ENCODE results near the gene HIP1. TPM values are rescaled to one million over a fixed set of nuclear protein-coding genes. Genes with fewer than 3 reads are reported as not detected.
A peak's percentile ranks its signal among the peaks of the same experiment; 100 is the strongest.

Gene HIP1
- total RNA-seq, 1 donor from 2014 or later: 17.7 TPM

- TF ChIP-seq POLR2AphosphoS5 (IDR thresholded peaks at IDR 0.05; ENCODE audit: insufficient read depth in 1 of 2, low read depth in 1 of 2) (no peak), CTCF (IDR thresholded peaks at IDR 0.05) (no peak), POLR2A (IDR thresholded peaks at IDR 0.05) (no peak)
- no peak overlapping the region for H3K4me3 ChIP-seq
- intact Hi-C loops (cut with DNase I): no loop called here
- no peak for DNase-seq (ENCODE audit: extremely low spot score in 2 of 2)
- H3K9me3 ChIP-seq: no peaks in the 10 kb centered on the region
- H3K36me3 ChIP-seq: no peaks in the 10 kb centered on the region
- no peaks in the 10 kb centered on the region for H3K27me3 ChIP-seq
- H3K4me1 ChIP-seq: peaks cover 21% of the 10 kb centered on the region
- no peak overlapping the region for H3K27ac ChIP-seq
Measured at GRCh38 chr7:75740846-75741497, 2.2 kb upstream of the HIP1 start.

DNA sequence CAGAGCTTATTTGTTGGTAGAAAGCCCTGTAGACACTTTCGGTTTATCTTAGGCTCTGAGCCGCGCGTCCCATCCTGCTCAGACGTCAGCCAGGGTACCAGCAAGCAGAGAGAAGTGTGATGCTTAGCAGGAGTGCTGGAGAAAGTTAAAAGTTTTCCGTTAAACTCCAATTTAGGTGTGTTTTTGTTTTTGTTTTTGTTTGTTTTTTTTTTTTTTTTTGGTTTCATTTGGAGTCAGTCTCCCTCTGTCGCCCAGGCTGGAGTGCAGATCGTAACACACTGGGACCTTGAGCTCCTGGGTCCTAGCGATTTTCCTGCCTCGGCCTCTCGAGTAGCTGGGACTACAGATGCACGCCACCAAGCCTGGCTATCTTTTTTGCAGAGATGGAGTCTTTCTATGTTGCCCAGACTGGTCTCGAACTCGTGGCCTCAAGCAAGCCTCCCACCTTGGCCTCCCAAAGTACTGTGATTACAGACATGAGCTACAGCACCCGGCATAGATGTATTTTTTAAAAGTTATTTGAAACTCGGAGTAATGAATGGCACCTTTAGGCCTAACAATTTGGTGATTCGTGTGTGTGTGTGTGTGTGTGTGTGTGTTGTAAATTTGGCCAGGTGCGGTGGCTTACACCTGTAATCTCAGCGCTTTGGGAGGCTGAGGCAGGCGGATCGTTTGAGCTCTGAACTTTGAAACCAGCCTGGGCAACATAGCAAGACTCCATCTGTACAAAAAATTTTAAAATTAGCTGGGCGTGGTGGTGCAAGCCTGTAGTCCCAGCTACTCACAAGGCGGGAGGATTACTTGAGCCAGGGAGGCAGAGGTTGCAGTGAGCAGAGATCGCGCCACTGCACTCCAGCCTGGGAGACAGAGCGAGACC, 1.3 kb upstream of the HIP1 start:
- peaks cover 21% of the 10 kb centered on the region for H3K4me1 ChIP-seq
- no peaks in the 10 kb centered on the region for H3K36me3 ChIP-seq
- peak overlapping the region; percentile 91 to 99 for H3K4me3 ChIP-seq
- intact Hi-C loops (cut with DNase I): no loop called here
- DNase-seq (ENCODE audit: extremely low spot score in 2 of 2): no peak
- no peak for TF ChIP-seq CTCF (IDR thresholded peaks at IDR 0.05)
- TF ChIP-seq POLR2AphosphoS5 (IDR thresholded peaks at IDR 0.05; ENCODE audit: insufficient read depth in 1 of 2, low read depth in 1 of 2): no peak
- no peak for TF ChIP-seq POLR2A (IDR thresholded peaks at IDR 0.05)
- no peaks in the 10 kb centered on the region for H3K9me3 ChIP-seq
- peak overlapping the region; percentile 91 for H3K27ac ChIP-seq
- no peaks in the 10 kb centered on the region for H3K27me3 ChIP-seq

DNA sequence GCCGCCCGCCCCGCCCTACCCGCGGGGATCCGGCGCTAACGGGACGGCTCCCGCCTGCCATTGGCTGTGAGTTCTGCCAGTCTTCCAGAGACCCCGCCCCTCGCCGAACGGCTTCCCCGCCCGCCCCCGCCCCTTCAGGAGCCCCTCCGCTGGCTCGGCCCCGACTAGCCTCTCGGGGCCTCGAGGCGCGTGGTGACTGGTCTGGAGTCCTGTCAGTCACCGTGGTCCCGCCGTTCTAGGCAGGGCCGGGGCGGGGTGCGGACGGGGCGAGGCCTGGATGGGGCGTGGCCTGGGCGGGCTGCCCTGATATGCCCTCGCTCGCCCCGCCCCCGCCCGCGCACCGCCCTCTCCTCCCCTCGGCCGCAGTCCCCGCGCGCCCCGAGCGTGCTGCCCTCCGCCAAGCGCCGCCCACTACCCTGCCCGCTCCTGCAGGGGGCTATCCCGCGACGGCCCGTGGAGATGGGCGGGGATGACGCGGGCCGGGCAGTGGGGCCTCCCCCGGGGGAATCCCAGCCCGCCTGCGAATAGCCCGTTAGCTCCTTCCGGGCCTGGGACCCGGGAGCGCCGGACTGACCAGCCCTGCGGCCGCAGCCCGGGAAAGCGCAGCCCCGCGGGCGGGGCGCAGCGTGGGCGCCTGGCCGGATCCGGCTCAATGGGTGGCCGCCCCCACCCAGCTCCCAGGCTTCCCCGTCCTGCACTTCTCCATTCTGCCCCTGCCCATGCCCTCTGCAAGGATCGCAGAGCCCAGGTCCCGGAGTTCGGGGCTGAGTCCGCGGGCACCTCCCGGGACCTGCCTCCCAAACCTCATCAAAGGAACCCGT, 444 bp upstream of the HIP1 start:
- Histone ChIP-seq H3K9me3 (no peaks in the 10 kb centered on the region), H3K27me3 (no peaks in the 10 kb centered on the region)

DNA sequence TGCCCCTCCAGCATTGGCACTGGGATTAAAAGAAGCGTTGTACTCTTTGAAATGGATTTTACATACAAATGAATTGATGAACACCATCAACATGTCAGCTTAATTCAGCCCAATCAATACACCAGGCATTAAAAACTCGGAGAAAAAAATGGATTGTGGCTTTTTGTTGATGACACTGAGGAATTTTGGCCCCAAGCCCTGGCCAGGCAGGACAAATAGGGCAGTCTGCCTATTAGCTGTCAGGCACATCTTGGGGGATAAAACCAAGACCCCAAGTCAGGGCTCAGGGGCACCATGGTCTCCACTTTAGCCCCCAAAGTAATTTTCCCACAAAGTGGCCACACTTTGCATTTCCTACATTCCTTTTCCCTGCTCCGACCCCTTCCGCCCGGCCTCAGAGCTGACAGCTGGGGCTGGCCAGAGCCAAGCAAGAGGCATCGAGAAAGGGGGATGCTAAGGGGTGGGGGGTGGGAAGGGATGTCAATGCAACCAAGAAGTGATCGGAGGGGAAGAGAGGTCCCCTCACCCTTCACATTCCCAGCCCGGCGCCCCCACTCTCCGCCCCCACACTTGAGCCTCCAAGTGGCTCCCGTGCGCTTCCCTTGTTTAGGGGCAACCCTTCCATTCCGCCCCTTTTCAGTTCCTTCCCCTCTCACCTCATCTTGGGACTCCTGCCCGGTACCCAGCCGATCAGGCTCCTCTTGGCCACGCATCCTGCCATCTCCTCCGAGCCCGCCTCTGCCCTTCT, 711 bp downstream of the HIP1 start:
- Histone ChIP-seq H3K36me3 (no peaks in the 10 kb centered on the region), H3K27me3 (no peaks in the 10 kb centered on the region), H3K9me3 (no peaks in the 10 kb centered on the region), H3K4me1 (peaks cover 37% of the 10 kb centered on the region), H3K27ac (peak overlapping the region; percentile 87), H3K4me3 (peak overlapping the region; percentile 65 to 99)
- intact Hi-C loops (cut with DNase I): no loop called here
- no peak for DNase-seq (ENCODE audit: extremely low spot score in 2 of 2)
- no peak for TF ChIP-seq POLR2A (IDR thresholded peaks at IDR 0.05)
- no peak for TF ChIP-seq POLR2AphosphoS5 (IDR thresholded peaks at IDR 0.05; ENCODE audit: insufficient read depth in 1 of 2, low read depth in 1 of 2)
- TF ChIP-seq CTCF (IDR thresholded peaks at IDR 0.05): no peak

More for the DNA sequence above, 444 bp upstream of the HIP1 start:
- DNase-seq (ENCODE audit: extremely low spot score in 2 of 2): peak; percentile 98
- H3K36me3 ChIP-seq: no peaks in the 10 kb centered on the region
- no peak for TF ChIP-seq CTCF (IDR thresholded peaks at IDR 0.05)
- TF ChIP-seq POLR2AphosphoS5 (IDR thresholded peaks at IDR 0.05; ENCODE audit: insufficient read depth in 1 of 2, low read depth in 1 of 2): no peak
- peak in 1 of 2 donors; percentile 21 for TF ChIP-seq POLR2A (IDR thresholded peaks at IDR 0.05)
- H3K4me3 ChIP-seq: peak overlapping the region; percentile 91 to 99
- peak overlapping the region; percentile 91 for H3K27ac ChIP-seq
- peaks cover 30% of the 10 kb centered on the region for H3K4me1 ChIP-seq
- intact Hi-C loops (cut with DNase I): no loop called here
